ENCODE measurements around the gene UNC5B.
A peak's percentile ranks its signal among the peaks of the same experiment; 100 is the strongest.

UNC5B gene

GRCh38 chr10:71300555-71301370, 88.4 kb downstream of the UNC5B start:
- DNase-seq (ENCODE audit: low spot score) = no peak

DNA sequence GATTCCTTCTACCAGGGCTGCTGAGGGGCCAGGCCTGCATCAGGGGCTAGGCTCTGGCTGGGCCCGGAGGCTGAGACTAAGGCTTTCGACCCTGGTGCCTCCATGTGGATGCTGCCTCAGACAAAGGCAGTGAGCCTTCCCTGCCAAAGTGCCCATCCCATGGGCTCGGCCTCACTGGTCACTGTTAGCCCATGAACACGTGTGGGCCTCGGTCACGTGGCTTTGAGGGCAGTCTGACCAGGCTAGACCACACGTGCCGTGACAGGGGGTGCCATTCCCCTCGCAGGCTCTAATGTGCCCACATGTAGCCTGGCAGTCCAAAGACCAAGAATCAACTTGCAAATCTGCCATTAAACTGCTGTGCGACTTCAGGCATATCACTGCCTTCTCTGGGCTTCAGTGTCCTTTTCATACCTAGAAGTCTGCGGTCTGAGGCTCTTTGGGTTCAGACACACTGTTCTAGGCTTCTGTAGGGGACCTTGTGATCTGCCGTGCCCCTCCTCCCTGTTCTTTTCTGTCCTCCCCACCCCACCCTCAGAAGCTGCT, 89.1 kb downstream of the UNC5B start:
- DNase-seq (ENCODE audit: low spot score) = no peak

GRCh38 chr10:71302451-71302850, 90.1 kb downstream of the UNC5B start:
- DNase-seq (ENCODE audit: low spot score) = no peak

- DNase-seq (ENCODE audit: low spot score) = peak; percentile 52
Observed at GRCh38 chr10:71302874-71303568, 90.7 kb downstream of the UNC5B start.

DNA sequence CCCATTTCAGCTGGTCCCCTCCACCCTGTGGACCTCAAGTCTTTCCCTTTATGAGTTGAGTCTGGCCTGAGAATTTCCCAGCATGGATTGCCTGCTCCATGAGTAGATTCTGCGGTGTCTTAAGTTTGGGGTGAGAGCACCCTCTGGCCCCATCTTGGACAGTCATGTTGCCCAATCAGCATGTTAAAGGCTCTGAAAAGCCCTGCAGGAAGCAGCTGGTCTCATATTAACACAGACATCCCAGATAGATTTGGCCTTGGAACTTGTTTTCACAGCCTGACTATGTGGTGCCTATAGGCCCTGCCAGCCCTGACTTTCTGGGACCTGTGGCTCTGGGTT, 91.2 kb downstream of the UNC5B start:
- DNase-seq (ENCODE audit: low spot score) = no peak

GRCh38 chr10:71304914-71305313, 92.5 kb downstream of the UNC5B start:
- DNase-seq (ENCODE audit: low spot score) = no peak

DNA sequence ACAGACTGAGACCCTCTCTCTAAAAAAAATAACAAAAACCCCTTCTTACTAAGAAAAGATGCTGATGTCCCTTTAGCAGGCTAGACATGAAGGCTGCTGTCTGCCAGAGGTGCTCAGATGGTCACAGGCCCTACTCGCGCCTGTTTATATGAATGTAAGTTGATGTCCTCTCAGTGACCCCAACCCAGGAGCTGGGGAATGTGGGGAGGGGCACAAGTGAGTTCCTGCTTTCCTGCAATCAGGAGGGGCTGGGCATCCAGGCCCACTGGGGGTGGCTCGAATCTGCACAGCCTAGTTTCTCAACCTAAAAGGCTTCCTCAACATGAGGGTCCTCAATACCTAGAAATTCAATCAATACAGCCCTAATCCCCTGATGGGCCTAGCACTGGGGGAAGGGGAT, 94.6 kb downstream of the UNC5B start:
- DNase-seq (ENCODE audit: low spot score) = no peak

DNA sequence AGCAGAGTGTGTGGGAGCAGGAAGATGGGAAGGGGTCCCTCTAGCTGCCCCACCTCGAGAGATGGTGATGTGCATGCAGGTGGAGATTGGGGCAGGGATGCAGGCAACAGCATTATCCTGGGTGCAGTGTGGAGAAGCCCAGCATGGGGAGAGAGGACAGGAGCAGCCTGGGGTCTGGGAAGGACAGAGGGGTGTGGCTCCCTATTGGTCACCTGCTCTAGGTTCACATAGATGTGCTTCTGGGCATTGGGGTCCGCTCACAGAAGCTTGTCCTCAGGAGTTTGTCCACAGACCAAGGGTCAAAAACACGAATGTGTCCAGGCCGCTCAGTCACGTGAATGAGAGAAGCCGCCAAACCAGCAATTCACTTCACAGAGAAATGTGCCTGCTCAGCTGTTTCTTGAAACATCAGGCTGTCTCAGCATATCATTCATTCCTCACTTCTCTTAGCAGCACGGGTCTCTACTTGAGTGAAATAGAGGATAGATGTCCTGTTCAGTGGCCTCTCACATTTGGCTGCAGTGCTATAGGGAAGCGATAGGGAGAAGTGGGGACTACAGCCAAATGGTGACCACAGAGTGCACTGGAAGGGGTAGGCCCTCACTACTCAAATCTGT, 95.2 kb downstream of the UNC5B start:
- no peak for DNase-seq (ENCODE audit: low spot score)

DNA sequence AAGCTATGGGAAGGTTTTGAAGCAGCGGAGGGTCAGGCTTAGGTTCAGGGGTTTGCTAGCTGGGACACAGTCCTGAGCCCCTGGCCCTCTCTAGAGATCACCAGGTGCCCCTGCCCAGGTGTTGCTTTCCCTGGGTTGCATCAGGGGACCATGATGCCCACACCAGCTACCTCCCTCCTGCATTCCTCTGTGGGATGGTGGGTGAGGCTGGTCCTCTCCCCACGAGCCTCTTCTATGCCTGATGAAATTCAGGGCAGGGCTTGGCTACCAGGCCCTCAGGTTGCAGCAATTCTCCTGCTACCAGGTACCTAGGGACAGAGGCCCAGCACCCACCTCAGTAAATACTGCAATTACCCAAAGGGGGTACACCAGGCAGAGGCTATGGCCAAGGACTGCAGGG, 95.9 kb downstream of the UNC5B start:
- no peak for DNase-seq (ENCODE audit: low spot score)

- no peak for DNase-seq (ENCODE audit: low spot score)
Observed at GRCh38 chr10:71308985-71309384, 96.6 kb downstream of the UNC5B start.

- DNase-seq (ENCODE audit: low spot score) = no peak
Observed at GRCh38 chr10:71309919-71310318, 97.5 kb downstream of the UNC5B start.

- no peak for DNase-seq (ENCODE audit: low spot score)
Observed at GRCh38 chr10:71312220-71312619, 99.8 kb downstream of the UNC5B start.

- no peak for DNase-seq (ENCODE audit: low spot score)
Observed at GRCh38 chr10:71312811-71313789, 100.7 kb downstream of the UNC5B start.

DNA sequence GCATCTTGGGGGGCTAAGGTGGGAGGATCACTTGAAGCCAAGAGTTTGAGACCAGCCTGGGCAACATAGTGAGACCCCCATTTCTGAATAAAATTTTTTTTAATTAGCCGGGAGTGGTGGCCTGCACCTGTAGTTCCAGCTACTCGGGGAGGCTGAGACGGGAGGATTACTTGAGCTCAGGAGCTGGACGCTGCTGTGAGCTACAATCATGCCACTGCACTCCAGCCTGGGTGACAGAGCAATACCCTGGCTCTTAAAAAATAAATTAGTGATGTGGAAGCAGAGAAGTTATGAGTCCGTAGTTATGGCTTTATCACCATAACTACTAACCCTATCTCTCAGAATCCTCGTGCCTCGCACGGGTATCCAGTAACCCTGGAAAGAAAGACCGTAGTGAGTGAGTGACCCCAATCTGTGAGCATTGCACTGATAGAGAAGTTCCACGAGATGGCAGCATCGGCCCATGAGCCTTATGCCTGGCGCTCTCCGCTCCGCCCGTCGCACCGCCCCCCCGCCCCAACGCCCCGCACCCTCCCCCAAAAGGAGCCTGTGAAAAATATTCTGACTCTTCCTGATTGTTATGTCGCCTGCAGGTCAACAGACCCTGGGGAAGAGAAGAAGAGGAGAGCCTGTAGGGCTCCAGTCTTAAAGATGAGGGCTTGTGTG, 101.8 kb downstream of the UNC5B start:
- peak; percentile 62 for DNase-seq (ENCODE audit: low spot score)

- no peak for DNase-seq (ENCODE audit: low spot score)
Observed at GRCh38 chr10:71314694-71315225, 102.4 kb downstream of the UNC5B start.

DNA sequence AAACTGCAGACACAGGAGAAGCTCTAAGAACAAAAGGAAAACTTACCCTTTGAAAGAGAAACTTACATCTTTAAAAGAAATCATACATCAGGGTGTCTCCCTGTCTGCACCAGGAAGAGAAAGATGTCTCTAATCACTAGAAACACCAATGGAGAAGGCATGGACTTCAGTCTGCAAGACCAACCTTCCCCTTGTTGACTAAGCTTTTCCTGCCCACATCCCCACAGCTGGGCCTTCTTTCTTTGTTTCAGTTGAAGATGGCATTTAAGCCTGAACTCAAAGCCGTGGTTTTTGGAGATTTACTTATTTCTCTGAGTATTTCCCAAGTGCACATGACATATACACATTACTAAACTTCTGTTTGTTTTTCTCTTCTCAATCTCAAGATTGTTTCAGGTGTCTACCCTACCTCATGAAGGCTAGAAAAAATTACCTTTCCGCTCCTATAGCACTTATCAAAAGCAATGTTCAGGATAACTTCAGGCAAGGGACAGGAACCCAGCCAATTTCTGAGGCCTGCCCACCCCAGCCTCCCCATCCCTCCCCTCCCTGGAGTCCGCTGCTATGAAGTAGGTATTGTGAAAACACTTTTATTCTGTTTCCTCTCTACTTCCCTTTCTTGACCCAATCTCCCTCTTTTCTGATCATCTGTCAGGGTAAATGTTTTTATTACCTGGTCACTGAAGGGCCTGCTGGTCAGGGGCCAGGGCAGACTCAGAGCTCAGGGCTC, 103.9 kb downstream of the UNC5B start:
- DNase-seq (ENCODE audit: low spot score) = no peak

DNA sequence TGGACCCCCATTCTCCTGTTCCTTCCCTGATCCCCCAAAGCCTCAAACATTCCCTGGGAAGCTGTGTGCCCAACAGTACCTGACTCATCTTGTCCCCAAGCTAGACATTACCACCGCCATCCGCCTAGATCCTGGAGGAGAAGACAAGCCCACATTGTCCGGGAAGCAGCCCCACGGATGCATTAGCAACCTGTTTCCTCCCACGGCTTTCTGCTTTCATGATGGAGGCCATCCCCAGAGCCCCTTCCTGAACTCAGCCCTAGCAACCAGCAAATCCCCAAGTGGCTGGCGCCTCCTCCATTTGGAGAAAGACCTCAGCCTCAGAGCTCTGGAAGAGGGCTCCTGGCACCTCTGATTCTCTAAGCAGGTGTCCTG, 104.4 kb downstream of the UNC5B start:
- no peak for DNase-seq (ENCODE audit: low spot score)

- DNase-seq (ENCODE audit: low spot score) = no peak
Observed at GRCh38 chr10:71317739-71318138, 105.4 kb downstream of the UNC5B start.

GRCh38 chr10:71319042-71319799, 106.9 kb downstream of the UNC5B start, which contains the start of gene SLC29A3:
Gene SLC29A3 (plus strand): TSS chr10:71319259. CDS start chr10:71319310, 51 bp downstream.
- peak; percentile 90 for DNase-seq (ENCODE audit: low spot score)

Measured in CD4-positive, alpha-beta T cell treated with Interleukin-2 at 100 ng/mL for 4 hours (primary cell).